Nephron progenitor cell (in vitro differentiated cells): ENCODE measurements around the gene EFNA1.

Experiments used
- DNase-seq: peaks from one replicate; pipeline ENCODE4 v3.0.0; 2021
- H3K27ac Mint-ChIP-seq: 2 replicates; pipeline ENCODE4 v1.8.0; 2021; ENCODE audit warnings: mild to moderate bottlenecking, moderate library complexity, mixed read lengths
- H3K27me3 Mint-ChIP-seq: 2 replicates; pipeline ENCODE4 v1.8.0; 2021; ENCODE audit warnings: mild to moderate bottlenecking, low read depth, mixed read lengths; ENCODE audit not compliant: poor library complexity
- H3K36me3 Mint-ChIP-seq: 2 replicates; pipeline ENCODE4 v1.8.0; 2021; ENCODE audit warnings: low read depth, mixed read lengths
- H3K4me1 Mint-ChIP-seq: 2 replicates; pipeline ENCODE4 v1.8.0; 2021; ENCODE audit warnings: mixed read lengths
- H3K4me3 Mint-ChIP-seq: 2 replicates; pipeline ENCODE4 v1.8.0; 2021; ENCODE audit warnings: mild to moderate bottlenecking, moderate library complexity, mixed read lengths
- H3K9me3 Mint-ChIP-seq: 2 replicates; pipeline ENCODE4 v1.8.0; 2021; ENCODE audit warnings: mild to moderate bottlenecking, moderate library complexity, mixed read lengths
- TF ChIP-seq, protein P1 (sequence below): fragments of 200-600 bp; sonication (generic); IDR thresholded peaks from 2 replicates; pipeline ENCODE4 v1.5.0; 2021; ENCODE audit warnings: antibody characterized with exemption

Gene EFNA1

DNA sequence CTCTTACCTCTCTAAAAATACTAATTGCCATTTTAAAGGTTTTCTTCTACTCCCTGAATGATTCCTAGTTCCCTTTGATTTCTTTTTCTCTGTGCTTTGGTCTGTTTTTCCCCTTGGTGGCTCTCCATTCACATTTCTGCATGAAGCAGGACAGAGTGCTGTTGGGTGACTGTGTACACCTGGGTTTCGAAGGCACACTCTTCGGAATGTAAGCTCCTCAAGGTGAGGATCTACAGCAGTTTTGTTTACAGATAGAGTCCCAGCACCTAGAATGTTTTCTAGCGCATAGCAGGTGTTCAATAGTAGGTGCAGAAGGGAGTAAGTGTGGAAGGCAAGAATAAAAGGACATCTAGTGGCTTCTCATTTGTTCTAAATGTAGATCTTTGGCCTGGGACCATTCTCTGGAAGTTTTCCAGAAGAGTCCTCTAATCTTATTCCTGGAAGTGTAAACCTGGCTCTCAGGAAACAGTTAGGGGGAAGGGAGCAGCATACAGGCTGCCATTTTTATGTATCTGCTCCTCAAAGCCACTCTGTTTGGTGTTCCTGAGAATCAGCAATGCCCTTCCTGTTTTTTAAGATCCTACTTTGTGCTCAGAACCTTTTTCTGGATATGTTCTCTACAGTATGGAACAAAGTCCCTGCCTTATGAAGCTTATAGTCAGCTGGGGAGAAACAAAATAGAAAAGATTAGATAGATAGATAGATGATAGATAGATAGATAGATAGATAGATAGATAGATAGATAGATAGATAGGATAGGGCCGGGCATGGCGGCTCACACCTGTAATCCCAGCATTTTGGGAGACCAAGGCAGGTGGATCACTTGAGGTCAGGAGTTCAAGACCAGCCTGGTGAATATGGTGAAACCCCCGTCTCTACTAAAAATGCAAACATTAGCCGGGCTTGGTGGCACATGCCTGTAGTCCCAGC, 22.8 kb upstream of the EFNA1 start:
- Mint-ChIP-seq H3K27me3 (peaks cover 31% of the 10 kb centered on the region), H3K36me3 (no peaks in the 10 kb centered on the region), H3K4me1 (no peaks in the 10 kb centered on the region), H3K27ac (no peak overlapping the region), H3K4me3 (no peak overlapping the region), H3K9me3 (no peaks in the 10 kb centered on the region)
- no peak for DNase-seq
- TF ChIP-seq, protein P1, sequence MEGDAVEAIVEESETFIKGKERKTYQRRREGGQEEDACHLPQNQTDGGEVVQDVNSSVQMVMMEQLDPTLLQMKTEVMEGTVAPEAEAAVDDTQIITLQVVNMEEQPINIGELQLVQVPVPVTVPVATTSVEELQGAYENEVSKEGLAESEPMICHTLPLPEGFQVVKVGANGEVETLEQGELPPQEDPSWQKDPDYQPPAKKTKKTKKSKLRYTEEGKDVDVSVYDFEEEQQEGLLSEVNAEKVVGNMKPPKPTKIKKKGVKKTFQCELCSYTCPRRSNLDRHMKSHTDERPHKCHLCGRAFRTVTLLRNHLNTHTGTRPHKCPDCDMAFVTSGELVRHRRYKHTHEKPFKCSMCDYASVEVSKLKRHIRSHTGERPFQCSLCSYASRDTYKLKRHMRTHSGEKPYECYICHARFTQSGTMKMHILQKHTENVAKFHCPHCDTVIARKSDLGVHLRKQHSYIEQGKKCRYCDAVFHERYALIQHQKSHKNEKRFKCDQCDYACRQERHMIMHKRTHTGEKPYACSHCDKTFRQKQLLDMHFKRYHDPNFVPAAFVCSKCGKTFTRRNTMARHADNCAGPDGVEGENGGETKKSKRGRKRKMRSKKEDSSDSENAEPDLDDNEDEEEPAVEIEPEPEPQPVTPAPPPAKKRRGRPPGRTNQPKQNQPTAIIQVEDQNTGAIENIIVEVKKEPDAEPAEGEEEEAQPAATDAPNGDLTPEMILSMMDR: no peak

DNA sequence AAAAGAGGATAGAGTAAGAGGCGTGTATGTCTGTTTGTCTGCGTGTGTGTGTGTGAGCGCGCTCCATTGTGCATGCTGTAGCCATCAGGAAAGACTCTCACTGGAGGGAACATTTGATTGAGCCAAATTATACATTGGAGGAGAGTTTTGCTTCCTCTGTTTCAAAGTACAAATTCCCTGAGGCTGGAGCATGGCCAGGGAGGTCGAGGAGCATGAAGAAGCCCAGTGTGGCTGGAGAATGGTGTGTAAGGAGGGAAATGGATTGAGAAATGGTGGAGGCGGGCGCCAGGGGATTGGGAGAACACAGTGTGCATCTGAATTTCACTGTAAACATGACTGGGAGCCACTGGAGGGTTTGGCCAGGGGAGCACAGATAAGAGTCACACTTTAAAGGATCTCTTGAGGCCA, 22.1 kb upstream of the EFNA1 start:
- Mint-ChIP-seq H3K27ac (no peak overlapping the region), H3K9me3 (no peaks in the 10 kb centered on the region), H3K36me3 (no peaks in the 10 kb centered on the region), H3K4me1 (peaks cover 6% of the 10 kb centered on the region), H3K4me3 (no peak overlapping the region), H3K27me3 (peaks cover 31% of the 10 kb centered on the region)
- TF ChIP-seq, protein P1: no peak
- DNase-seq: no peak

DNA sequence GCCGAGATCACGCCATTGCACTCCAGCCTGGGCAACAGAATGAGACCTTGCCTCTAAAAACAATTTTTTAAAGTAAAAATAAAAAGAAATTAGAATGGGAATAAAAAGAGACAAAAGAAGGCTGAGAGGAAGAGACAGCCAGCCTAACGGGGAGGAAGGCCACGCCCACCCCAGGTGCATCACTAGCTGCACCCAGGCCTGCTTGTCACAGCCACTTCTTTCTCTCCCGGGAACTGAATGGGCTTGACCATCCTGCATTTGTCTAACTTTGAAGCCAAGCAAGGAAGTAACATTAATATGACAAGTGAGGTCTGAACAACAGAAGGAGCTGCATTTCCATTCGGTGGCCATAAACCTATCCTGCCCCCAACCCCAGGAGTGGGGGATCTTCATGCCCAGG, 20.8 kb upstream of the EFNA1 start:
- Mint-ChIP-seq H3K9me3 (no peaks in the 10 kb centered on the region), H3K27me3 (peaks cover 27% of the 10 kb centered on the region), H3K36me3 (no peaks in the 10 kb centered on the region), H3K4me1 (peaks cover 19% of the 10 kb centered on the region), H3K27ac (no peak overlapping the region), H3K4me3 (no peak overlapping the region)
- TF ChIP-seq, protein P1: no peak
- DNase-seq: no peak

DNA sequence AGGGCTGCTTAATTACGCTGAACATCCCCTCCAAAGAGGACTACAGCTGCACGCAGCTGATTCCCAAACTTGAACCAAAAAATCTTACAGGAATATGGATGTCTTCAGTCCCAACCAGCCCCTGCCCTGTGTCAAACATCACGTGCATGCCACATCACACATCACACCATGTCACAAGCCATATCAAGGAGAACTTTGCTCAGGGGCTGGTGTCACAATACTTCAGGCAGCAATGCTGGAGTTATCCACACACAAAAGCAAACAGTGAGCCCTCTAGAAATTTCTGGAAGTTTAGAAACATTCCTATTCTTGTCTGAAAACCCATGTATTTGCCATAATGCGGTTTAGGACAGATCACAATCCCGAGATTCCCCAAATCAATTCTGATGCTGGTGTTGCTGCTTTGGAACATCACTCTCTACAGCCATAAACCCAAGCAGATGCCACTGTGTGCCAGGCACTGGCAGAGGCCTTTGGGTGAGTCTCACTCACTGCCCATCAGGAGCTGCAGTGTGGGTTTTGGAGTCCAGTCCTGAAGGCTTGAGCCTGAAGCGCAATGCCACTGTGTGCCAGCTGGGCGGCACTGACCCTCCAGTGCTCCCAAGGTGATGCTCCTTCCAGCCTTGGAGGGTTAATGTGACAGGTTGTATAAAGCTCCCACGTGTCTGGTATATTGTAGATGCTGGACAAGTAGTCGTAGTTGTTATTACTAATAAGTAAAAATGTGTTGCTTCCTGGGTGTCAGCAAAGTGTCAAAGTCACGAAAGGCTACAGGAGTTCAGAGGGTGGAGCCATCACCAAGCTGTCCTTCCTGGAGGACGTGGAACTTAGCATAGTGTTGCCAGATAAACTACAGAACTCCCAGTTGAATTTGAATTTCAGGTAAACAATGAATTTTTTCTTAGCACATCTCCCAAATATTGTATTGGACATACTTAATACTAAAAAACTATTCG, 20.1 kb upstream of the EFNA1 start:
- no peak for DNase-seq
- Mint-ChIP-seq H3K4me3 (no peak overlapping the region), H3K27ac (no peak overlapping the region), H3K27me3 (peaks cover 23% of the 10 kb centered on the region), H3K36me3 (no peaks in the 10 kb centered on the region), H3K4me1 (peaks cover 22% of the 10 kb centered on the region), H3K9me3 (no peaks in the 10 kb centered on the region)
- TF ChIP-seq, protein P1: no peak

DNA sequence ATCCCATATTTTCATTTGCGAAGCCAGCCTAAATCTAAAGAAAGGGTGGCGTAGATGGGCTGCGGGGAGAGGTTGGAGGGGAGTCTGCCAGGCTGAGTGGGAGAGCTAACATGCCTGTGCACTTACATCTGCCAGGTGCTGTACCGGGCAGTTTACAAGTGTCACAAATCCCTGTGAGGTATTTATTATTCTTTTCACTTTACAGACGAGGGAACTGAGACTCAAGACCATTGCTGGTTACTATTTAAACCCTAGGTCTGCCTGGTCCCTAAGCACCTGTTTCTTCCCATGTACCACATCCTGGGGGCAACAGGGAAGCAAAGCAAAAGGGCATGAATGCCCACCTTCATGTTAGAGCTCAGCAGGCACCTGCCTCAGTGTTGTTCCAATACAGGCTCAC, 19.4 kb upstream of the EFNA1 start:
- TF ChIP-seq, protein P1: no peak
- Mint-ChIP-seq H3K27ac (no peak overlapping the region), H3K4me1 (peaks cover 23% of the 10 kb centered on the region), H3K9me3 (no peaks in the 10 kb centered on the region), H3K36me3 (no peaks in the 10 kb centered on the region), H3K4me3 (no peak overlapping the region), H3K27me3 (peaks cover 23% of the 10 kb centered on the region)
- no peak for DNase-seq
